Measurements from ENCODE around the gene IGSF3.

DNA sequence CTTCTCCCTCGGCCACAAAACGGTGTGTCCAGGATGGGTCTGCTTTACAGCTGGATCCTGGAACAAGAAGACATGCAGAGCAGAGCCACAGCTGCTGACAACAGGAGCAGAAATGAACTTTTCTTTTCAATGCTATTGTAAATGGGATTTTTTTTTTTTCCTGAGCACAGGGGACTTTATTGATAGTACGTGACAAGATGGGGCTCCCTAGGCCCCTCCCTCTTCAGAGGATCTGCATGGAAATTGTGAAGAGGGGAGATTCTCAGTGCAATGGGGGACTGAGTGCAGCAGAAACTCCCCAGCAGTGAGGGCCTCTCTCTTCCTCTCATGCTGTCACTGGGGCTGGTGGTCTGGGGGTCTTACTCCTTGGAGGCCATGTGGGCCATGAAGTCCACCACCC, 45.9 kb upstream of the IGSF3 start:
- no peak for TF ChIP-seq EZH2 (IDR thresholded peaks at IDR 0.05)
- no peak for TF ChIP-seq POLR2AphosphoS5 (IDR thresholded peaks at IDR 0.05; ENCODE audit: borderline replicate concordance, low read depth, low read length)
- no peak for TF ChIP-seq FOXP2 (optimal IDR thresholded peaks at IDR 0.05; ENCODE audit: control extremely low read depth, extremely low read length, insufficient read depth)
